NK-92 treated with Interleukin-12 subunit alpha and Interleukin-12 subunit beta, amount 100 ng/mL, for 24 hours (cell line): ENCODE measurements around the gene PMFBP1.

ENCODE experiments used
- DNase-seq: peaks from one replicate; lab custom pipeline; 2025; lab: John Stamatoyannopoulos, UW

Gene PMFBP1, protein sequence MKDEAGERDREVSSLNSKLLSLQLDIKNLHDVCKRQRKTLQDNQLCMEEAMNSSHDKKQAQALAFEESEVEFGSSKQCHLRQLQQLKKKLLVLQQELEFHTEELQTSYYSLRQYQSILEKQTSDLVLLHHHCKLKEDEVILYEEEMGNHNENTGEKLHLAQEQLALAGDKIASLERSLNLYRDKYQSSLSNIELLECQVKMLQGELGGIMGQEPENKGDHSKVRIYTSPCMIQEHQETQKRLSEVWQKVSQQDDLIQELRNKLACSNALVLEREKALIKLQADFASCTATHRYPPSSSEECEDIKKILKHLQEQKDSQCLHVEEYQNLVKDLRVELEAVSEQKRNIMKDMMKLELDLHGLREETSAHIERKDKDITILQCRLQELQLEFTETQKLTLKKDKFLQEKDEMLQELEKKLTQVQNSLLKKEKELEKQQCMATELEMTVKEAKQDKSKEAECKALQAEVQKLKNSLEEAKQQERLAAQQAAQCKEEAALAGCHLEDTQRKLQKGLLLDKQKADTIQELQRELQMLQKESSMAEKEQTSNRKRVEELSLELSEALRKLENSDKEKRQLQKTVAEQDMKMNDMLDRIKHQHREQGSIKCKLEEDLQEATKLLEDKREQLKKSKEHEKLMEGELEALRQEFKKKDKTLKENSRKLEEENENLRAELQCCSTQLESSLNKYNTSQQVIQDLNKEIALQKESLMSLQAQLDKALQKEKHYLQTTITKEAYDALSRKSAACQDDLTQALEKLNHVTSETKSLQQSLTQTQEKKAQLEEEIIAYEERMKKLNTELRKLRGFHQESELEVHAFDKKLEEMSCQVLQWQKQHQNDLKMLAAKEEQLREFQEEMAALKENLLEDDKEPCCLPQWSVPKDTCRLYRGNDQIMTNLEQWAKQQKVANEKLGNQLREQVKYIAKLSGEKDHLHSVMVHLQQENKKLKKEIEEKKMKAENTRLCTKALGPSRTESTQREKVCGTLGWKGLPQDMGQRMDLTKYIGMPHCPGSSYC

GRCh38 chr16:72172105-72173034 is at the start of gene PMFBP1:
PMFBP1 (minus strand) TSS chr16:72172155; CDS start chr16:72171208, 947 bp downstream.
- no peak for DNase-seq

- DNase-seq = no peak
Observed at GRCh38 chr16:72221630-72222024, 49.7 kb upstream of the PMFBP1 start.

DNA sequence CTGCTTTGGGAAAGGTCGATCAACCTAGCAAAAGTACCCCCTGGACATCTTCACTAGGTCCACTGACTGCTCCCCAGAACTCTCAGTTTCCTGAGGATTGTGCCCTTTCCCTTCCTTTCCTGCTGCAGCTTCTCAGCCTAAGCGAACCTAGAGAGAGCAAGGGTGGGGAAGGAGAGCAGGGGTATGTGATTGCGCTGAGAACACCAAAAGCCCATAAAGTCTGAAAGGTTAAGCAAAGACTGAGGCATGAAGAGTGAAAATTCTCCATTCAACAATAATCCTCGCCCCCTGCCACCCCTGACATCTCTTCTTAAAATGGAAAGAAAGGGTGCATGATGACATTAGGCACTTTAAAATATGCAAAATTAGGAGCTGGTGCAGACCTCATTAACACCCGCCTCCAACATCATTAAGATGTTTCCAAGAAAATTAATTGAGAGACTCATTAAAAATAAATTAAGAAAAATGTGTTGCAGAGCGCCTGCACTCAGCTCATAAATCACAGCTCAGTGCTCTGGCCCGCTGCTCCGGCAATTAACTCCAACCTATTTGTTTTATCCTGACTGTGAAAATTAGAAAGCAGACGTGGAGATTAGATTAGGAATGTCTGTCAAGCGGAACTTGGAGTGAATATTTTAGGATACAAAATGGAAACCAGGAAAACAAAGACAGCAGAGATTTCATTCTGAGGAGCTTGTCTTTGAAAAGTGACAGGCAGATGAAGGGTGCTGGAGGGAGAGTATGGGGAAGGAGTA is 49.1 kb upstream of the PMFBP1 start:
- DNase-seq = no peak

GRCh38 chr16:72219282-72219681 is 47.3 kb upstream of the PMFBP1 start:
- no peak for DNase-seq

GRCh38 chr16:72216767-72217166 is 44.8 kb upstream of the PMFBP1 start:
- no peak for DNase-seq

GRCh38 chr16:72214821-72215220 is 42.9 kb upstream of the PMFBP1 start:
- no peak for DNase-seq

DNA sequence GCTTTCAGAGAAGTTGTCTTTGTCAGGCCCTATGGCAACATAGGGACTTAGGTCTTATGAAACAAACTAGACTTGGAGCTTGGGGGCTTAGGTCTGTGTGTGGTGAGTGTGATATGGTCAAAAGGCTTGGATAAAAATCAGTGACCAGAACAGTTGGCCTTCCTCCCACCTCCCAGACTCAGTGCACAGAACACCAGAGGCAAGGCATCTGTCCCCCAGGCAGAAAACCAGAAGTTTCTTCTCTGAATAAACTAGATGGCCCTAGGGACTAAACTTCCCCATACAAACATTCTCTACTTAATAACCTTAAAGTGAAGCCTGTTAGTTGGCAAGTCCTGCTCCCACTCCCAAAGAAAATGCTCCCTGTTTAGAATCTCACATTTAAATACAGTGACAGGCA is 39.2 kb upstream of the PMFBP1 start:
- DNase-seq = no peak

GRCh38 chr16:72210555-72210954 is 38.6 kb upstream of the PMFBP1 start:
- DNase-seq = no peak

DNA sequence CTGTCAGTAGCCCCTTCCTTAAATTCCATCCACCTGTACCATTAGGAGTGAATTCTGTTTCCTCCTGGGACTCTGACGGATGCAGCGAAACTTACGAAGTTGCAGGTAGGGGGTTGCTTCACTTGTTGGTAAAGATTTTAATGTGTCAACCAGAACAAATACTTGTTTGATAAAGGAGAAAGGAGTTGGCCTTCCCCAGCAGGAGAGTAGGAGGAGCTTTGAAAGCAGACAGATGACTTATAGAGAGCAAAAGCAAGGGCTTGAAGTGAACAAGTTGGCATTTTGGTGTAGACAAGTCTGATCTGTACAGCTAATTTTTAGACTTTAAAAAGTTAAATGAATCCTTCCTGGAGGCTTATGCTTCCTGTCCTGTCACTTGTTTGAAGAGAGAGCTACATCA is 38.1 kb upstream of the PMFBP1 start:
- no peak for DNase-seq

- no peak for DNase-seq
Observed at GRCh38 chr16:72206299-72206698, 34.3 kb upstream of the PMFBP1 start.

GRCh38 chr16:72203401-72203800 is 31.4 kb upstream of the PMFBP1 start:
- no peak for DNase-seq

DNA sequence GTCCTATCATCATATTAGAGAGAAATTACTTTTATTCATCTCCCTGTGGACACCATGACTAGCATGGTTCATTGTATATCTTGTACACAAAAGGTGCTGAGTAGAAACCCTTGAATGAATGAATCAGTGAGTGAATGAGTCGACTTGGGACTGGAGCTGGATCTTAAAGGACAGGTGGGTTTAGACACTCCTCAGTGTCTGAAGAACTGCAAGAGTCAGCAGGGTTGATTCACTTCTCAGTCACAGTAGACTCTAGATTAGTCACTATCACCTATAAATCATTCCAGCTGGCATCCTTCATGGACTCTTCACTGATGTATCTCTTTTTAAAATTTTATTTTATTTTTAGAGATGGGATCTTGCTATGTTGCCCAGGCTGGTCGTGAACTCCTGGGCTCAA is 30.1 kb upstream of the PMFBP1 start:
- no peak for DNase-seq

DNA sequence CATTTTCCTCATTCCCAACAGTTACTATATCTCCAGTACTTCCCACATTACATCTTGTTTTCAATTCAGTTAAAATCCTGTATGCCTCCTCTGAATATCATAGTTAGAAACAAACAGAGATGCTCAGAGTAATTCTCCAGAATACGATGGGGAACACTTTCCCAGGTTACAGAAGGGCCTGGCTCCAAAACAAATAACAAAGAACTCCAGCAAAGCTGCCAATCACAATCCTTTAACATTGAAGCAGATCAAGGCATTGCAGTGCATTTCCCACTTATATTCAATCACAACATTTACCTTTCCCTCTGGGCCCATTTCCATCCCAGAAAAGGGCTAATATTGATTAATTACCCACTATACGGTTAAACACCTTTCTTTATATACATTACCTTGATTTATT is 29.4 kb upstream of the PMFBP1 start:
- DNase-seq = no peak

- no peak for DNase-seq
Observed at GRCh38 chr16:72199761-72200337, 27.9 kb upstream of the PMFBP1 start.

- no peak for DNase-seq
Observed at GRCh38 chr16:72198771-72199201, 26.8 kb upstream of the PMFBP1 start.

GRCh38 chr16:72198021-72198711 is 26.2 kb upstream of the PMFBP1 start:
- DNase-seq = no peak

DNA sequence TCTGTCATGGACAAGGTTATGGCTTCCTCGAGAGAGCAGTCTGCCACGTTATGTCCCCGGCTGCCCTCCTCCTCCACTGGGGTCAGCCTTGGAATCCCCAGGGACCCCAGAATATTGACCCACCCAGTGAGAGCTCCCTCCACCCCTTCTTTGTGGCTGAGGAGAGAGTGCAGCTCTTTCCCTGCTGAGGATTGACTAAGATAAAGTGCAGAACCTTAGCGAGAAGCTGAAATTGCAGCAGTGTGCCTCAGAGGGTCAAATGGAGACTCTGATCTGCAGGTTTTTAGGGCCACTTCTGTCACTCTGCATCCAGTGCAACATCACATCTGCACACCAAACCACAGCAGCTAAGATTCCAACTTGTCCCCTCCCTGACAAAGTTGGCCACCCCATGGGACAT is 25.6 kb upstream of the PMFBP1 start:
- no peak for DNase-seq

GRCh38 chr16:72195609-72196008 is 23.7 kb upstream of the PMFBP1 start:
- DNase-seq = no peak

DNA sequence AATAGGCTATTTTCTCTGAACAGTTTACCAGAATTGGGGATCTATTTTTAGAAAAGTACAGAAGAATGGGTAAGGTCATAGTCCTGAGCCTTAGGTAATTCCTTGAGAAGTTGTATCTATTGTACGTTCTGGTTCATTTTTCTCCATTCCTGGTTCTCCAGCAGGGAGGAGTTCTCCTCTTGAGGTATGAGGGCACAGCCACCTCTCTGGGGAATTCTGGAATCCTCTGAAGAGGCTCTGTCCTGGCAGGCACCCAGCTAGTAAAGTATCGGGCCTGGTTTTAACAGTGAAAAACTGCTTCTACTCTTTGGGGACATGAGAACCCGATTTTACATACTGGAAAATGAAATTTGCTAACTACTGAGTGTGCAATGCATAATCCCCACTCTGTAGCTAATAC is 19.6 kb upstream of the PMFBP1 start:
- no peak for DNase-seq

- no peak for DNase-seq
Observed at GRCh38 chr16:72189865-72190371, 18.0 kb upstream of the PMFBP1 start.
